ENCODE results near the gene PIM2. TPM values are rescaled to one million over a fixed set of nuclear protein-coding genes. Genes with fewer than 3 reads are reported as not detected.

PIM2 gene
- total RNA-seq, 2 donors from 2014 or later, result 550 to 563 TPM

GRCh38 chrX:48945517-48946348, 26.9 kb upstream of the PIM2 start:
- H3K4me1 Mint-ChIP-seq (ENCODE audit: low read depth), result peaks cover 71% of the 10 kb centered on the region
- H3K9me3 Mint-ChIP-seq, result peaks cover 0 to 4% of the 10 kb centered on the region in 2 donors
- H3K27me3 Mint-ChIP-seq (ENCODE audit: low read depth), result no peaks in the 10 kb centered on the region
- H3K27ac Mint-ChIP-seq, result peak overlapping the region; percentile 89
- H3K36me3 Mint-ChIP-seq (ENCODE audit: insufficient read depth in 2 of 2), result peaks cover 15 to 23% of the 10 kb centered on the region in 2 donors
- ATAC-seq (replicated peaks in 1 of 2) (peak; percentile 36 to 45), DNase-seq (peak in 1 of 2 donors; percentile 68)
- peak overlapping the region; percentile 60 to 72 for H3K4me3 Mint-ChIP-seq

- H3K27ac Mint-ChIP-seq, result peak overlapping the region; percentile 98
- ATAC-seq (replicated peaks in 1 of 2) (no peak), DNase-seq (peak in 1 of 2 donors; percentile 31)
- H3K36me3 Mint-ChIP-seq (ENCODE audit: insufficient read depth in 2 of 2), result peaks cover 21 to 26% of the 10 kb centered on the region in 2 donors
- peak overlapping the region; percentile 71 to 86 for H3K4me3 Mint-ChIP-seq
- no peaks in the 10 kb centered on the region for H3K27me3 Mint-ChIP-seq (ENCODE audit: low read depth)
- peaks cover 0 to 2% of the 10 kb centered on the region in 2 donors for H3K9me3 Mint-ChIP-seq
- peaks cover 94% of the 10 kb centered on the region for H3K4me1 Mint-ChIP-seq (ENCODE audit: low read depth)
These were observed 24.1 kb upstream of the PIM2 start for GRCh38 chrX:48942895-48943294.

- Mint-ChIP-seq H3K9me3 (peaks cover 0 to 2% of the 10 kb centered on the region in 2 donors), H3K4me3 (peak overlapping the region; percentile 77 to 86), H3K27ac (peak overlapping the region; percentile 94), H3K4me1 (ENCODE audit: low read depth) (peaks cover 98% of the 10 kb centered on the region), H3K27me3 (ENCODE audit: low read depth) (no peaks in the 10 kb centered on the region), H3K36me3 (ENCODE audit: insufficient read depth in 2 of 2) (peaks cover 28 to 32% of the 10 kb centered on the region in 2 donors)
- no peak for ATAC-seq (replicated peaks in 1 of 2)
- peak; percentile 48 to 53 for DNase-seq
These were observed 21.7 kb upstream of the PIM2 start for GRCh38 chrX:48940404-48940955.

GRCh38 chrX:48939524-48940228, 20.9 kb upstream of the PIM2 start:
- ATAC-seq (replicated peaks in 1 of 2), result no peak
- H3K9me3 Mint-ChIP-seq, result peaks cover 2 to 3% of the 10 kb centered on the region in 2 donors
- H3K4me1 Mint-ChIP-seq (ENCODE audit: low read depth), result peaks cover 100% of the 10 kb centered on the region
- peak overlapping the region; percentile 77 to 86 for H3K4me3 Mint-ChIP-seq
- H3K27me3 Mint-ChIP-seq (ENCODE audit: low read depth), result no peaks in the 10 kb centered on the region
- peaks cover 36 to 38% of the 10 kb centered on the region in 2 donors for H3K36me3 Mint-ChIP-seq (ENCODE audit: insufficient read depth in 2 of 2)
- DNase-seq, result no peak
- peak overlapping the region; percentile 94 for H3K27ac Mint-ChIP-seq

GRCh38 chrX:48938721-48939425, 20.0 kb upstream of the PIM2 start:
- Mint-ChIP-seq H3K36me3 (ENCODE audit: insufficient read depth in 2 of 2) (peaks cover 42% of the 10 kb centered on the region in 2 donors), H3K9me3 (peaks cover 2 to 3% of the 10 kb centered on the region in 2 donors)

GRCh38 chrX:48937054-48937907, 18.5 kb upstream of the PIM2 start:
- peak; percentile 67 to 77 for ATAC-seq (replicated peaks in 1 of 2)
- H3K9me3 Mint-ChIP-seq, result peaks cover 2 to 3% of the 10 kb centered on the region in 2 donors
- H3K4me3 Mint-ChIP-seq, result peak overlapping the region; percentile 77 to 86
- peaks cover 45% of the 10 kb centered on the region in 2 donors for H3K36me3 Mint-ChIP-seq (ENCODE audit: insufficient read depth in 2 of 2)
- peak; percentile 91 to 97 for DNase-seq
- peak overlapping the region; percentile 94 for H3K27ac Mint-ChIP-seq
- peaks cover 90% of the 10 kb centered on the region for H3K4me1 Mint-ChIP-seq (ENCODE audit: low read depth)
- H3K27me3 Mint-ChIP-seq (ENCODE audit: low read depth), result no peaks in the 10 kb centered on the region

More at GRCh38 chrX:48938721-48939425, 20.0 kb upstream of the PIM2 start:
- DNase-seq (peak; percentile 83 to 93), ATAC-seq (replicated peaks in 1 of 2) (peak; percentile 51 to 55)
- H3K4me3 Mint-ChIP-seq, result peak overlapping the region; percentile 77 to 86
- peak overlapping the region; percentile 94 for H3K27ac Mint-ChIP-seq
- no peaks in the 10 kb centered on the region for H3K27me3 Mint-ChIP-seq (ENCODE audit: low read depth)
- peaks cover 100% of the 10 kb centered on the region for H3K4me1 Mint-ChIP-seq (ENCODE audit: low read depth)

GRCh38 chrX:48936429-48937053, 17.7 kb upstream of the PIM2 start:
- ATAC-seq (replicated peaks in 1 of 2), result no peak

GRCh38 chrX:48935301-48935670, 16.5 kb upstream of the PIM2 start:
- Mint-ChIP-seq H3K9me3 (peaks cover 0 to 3% of the 10 kb centered on the region in 2 donors), H3K36me3 (ENCODE audit: insufficient read depth in 2 of 2) (peaks cover 31 to 49% of the 10 kb centered on the region in 2 donors), H3K27ac (peak overlapping the region; percentile 99), H3K4me1 (ENCODE audit: low read depth) (peaks cover 73% of the 10 kb centered on the region), H3K27me3 (ENCODE audit: low read depth) (no peaks in the 10 kb centered on the region), H3K4me3 (peak overlapping the region; percentile 77 to 87)
- no peak for ATAC-seq (replicated peaks in 1 of 2)
- DNase-seq, result no peak

More at GRCh38 chrX:48936429-48937053, 17.7 kb upstream of the PIM2 start:
- Mint-ChIP-seq H3K4me1 (ENCODE audit: low read depth) (peaks cover 82% of the 10 kb centered on the region), H3K36me3 (ENCODE audit: insufficient read depth in 2 of 2) (peaks cover 38 to 43% of the 10 kb centered on the region in 2 donors), H3K27me3 (ENCODE audit: low read depth) (no peaks in the 10 kb centered on the region), H3K4me3 (peak overlapping the region; percentile 77 to 86), H3K9me3 (peaks cover 1 to 3% of the 10 kb centered on the region in 2 donors), H3K27ac (peak overlapping the region; percentile 94)
- DNase-seq, result no peak

GRCh38 chrX:48934581-48935300, 15.9 kb upstream of the PIM2 start:
- no peaks in the 10 kb centered on the region for H3K27me3 Mint-ChIP-seq (ENCODE audit: low read depth)
- peaks cover 34 to 49% of the 10 kb centered on the region in 2 donors for H3K36me3 Mint-ChIP-seq (ENCODE audit: insufficient read depth in 2 of 2)
- peak overlapping the region; percentile 99 for H3K27ac Mint-ChIP-seq
- peak in 1 of 2 donors; percentile 37 for DNase-seq
- H3K4me3 Mint-ChIP-seq, result peak overlapping the region; percentile 77 to 87
- no peak for ATAC-seq (replicated peaks in 1 of 2)
- H3K4me1 Mint-ChIP-seq (ENCODE audit: low read depth), result peaks cover 72% of the 10 kb centered on the region
- peaks cover 0 to 3% of the 10 kb centered on the region in 2 donors for H3K9me3 Mint-ChIP-seq

- DNase-seq, result peak in 1 of 2 donors; percentile 59
- peaks cover 62% of the 10 kb centered on the region for H3K4me1 Mint-ChIP-seq (ENCODE audit: low read depth)
- peaks cover 0 to 3% of the 10 kb centered on the region in 2 donors for H3K9me3 Mint-ChIP-seq
- peak overlapping the region; percentile 99 for H3K27ac Mint-ChIP-seq
- peak in 1 of 2 donors; percentile 29 for ATAC-seq (replicated peaks in 1 of 2)
- H3K36me3 Mint-ChIP-seq (ENCODE audit: insufficient read depth in 2 of 2), result peaks cover 32 to 50% of the 10 kb centered on the region in 2 donors
- peak overlapping the region; percentile 77 to 87 for H3K4me3 Mint-ChIP-seq
- H3K27me3 Mint-ChIP-seq (ENCODE audit: low read depth), result no peaks in the 10 kb centered on the region
These were observed 14.9 kb upstream of the PIM2 start for GRCh38 chrX:48933757-48934156.

Data from activated T-cell treated with anti-CD3 and anti-CD28 coated beads, Interleukin-2, amount 50 U/mL, for 72 hours (primary cell).